Activated CD8-positive, alpha-beta memory T cell treated with anti-CD3 and anti-CD28 coated beads, Interleukin-2, amount 50 U/mL, for 4 hours (primary cell): ENCODE results near the gene ING2.
"Not testable (repeated sequence)": the region's sequence is repeated elsewhere in the genome, so short reads cannot be mapped to it uniquely, and the experiment has no call there.

ENCODE experiments used
- DNase-seq: peaks from one replicate; pipeline ENCODE4 v3.0.0-alpha.2; 2020

ING2 gene

DNA sequence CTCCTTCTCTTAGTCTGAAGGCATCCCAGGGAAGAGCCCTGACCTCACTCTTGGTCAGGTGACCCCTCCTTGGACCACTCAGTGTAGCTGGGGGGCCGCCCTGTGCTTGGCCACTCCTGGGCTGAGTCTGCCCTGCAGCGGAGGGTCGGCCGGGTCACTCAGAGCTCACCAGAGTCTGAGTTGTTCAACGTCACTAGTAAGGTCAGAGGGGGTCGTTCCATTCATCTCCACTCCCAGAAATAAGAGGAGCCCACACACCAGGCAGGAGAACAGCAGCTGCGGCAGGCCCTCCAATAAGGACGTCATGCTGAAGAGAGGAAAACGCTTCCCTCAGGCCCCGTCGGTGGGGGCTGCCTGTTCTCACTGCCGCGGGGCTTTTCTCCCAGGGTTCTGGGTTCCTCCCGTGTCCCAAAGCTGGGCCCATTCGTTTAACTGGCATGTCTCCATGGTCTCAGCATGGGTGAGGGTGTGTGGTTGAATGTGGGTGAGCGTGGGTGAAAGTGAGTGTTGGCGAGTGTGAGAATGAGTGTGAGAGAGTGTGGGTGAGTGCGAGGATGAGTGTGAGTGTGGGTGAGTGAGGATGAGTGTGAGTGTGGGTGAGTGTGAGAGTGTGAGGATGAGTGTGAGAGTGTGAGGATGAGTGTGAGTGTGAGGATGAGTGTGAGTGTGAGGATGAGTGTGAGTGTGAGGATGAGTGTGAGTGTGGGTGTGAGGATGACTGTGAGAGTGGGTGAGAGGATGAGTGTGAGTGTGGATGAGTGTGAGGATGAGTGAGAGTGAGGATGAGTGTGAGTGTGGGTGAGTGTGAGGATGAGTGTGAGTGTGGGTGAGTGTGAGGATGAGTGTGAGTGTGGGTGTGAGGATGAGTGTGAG is 47.7 kb downstream of the ING2 start:
- DNase-seq: no peak

GRCh38 chr4:183553147-183553478 is 48.3 kb downstream of the ING2 start:
- not testable (repeated sequence) for DNase-seq

GRCh38 chr4:183553601-183554345 is 48.9 kb downstream of the ING2 start:
- DNase-seq: no peak

DNA sequence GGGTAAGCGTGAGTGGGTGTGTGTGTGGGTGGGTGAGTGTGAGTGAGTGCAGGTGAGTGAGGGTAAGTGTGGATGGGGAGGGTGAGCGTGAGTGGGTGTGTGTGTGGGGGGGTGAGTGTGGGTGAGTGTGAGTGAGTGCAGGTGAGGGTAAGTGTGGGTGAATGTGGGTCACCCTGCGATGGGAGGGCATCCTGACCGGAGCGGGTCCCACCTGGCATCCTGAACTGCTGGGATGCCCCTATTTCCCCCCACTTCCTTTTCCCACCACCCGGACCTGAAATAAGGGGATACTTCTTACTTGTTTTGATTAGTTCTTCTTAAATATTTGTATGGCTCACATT is 49.5 kb downstream of the ING2 start:
- DNase-seq: no peak

DNA sequence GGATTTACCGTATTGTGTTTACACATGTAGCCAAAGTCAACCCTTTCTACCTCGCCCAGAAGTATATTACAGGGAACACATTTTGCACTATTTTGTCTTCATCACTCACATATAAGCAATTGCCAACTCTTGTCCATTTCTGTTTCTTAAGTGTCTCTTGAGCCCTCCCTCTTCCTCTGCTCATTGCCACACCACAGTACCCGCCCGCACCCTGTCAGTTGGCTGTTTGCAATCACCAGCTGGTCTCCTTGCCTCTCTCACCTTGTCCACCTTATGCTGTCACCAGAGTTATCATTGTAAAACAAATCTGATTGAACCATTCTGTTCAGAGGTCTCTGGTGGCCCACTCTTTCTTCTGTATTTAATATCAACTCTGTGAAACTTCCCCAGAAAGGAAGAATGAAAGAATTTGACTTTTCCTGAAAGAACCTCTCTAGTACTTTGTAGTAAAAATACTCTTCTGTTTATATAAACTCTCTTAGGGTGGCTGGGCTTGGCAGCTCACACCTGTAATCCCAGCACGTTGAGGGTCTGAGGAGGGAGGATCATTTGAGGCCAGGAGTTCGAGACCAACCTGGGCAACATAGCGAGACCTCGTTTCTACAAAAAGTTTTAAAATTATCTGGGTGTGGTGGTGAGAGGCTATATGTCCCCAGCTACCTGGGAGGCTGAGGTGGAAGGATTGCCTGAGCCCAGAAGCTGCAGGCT is 50.2 kb downstream of the ING2 start:
- DNase-seq: no peak

DNA sequence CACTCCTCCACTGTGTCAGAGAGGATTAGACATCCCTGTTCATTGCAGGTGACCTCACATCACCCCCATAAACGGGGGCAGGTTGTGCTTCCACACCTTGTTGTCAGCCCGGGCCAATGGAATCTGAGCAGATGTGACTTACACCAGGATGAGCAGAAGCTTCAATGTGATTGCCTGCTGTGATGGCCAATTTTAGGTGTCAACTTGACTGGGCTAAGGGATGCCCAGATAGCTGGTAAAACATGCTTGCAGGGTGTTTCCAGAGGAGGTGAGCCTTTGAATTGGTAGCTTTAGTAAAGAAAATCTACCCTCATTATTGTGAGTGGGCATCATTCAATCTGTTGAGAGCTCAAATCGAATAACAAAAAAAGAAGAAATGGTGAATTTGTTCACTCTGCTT is 52.1 kb downstream of the ING2 start:
- no peak for DNase-seq

DNA sequence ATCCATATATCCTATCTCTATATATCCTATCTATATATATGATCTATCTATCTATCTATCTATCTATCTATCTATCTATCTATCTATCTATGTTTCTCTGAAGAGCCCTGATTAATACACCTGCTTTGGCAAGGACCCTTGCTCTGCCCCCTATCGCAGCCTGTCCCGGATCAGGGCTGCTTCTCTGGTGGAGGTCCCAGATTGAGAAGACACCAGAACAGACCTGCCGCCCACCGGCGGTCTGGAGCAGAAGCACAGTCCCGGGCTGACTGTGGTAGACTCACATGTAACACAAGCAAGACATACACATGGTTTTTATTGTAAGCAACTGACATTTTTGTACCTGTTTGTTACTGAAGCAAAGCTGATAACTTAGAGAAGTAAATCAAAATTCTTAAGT is 52.8 kb downstream of the ING2 start:
- no peak for DNase-seq

GRCh38 chr4:183558873-183559272 is 54.0 kb downstream of the ING2 start:
- no peak for DNase-seq

- DNase-seq: no peak
These were observed 57.0 kb downstream of the ING2 start for GRCh38 chr4:183561905-183562304.
